GM23338 (cell line): ENCODE measurements around the gene SERTAD1. TPM values are rescaled to one million over a fixed set of nuclear protein-coding genes. Genes with fewer than 3 reads are reported as not detected.

Experiments used
- ATAC-seq: fragments of 200-7000 bp; cut with Tn5 transposase; 3 replicates; pipeline ENCODE4 v1.9.1; 2020
- DNase-seq: peaks from one replicate; pipeline ENCODE4 v3.0.0-alpha.2; 2015; ENCODE audit warnings: low spot score
- H2AFZ ChIP-seq: fragments of 200-600 bp; sonication (generic); 2 replicates; pipeline ENCODE4 v1.8.0; 2016; ENCODE audit warnings: antibody characterized with exemption, mild to moderate bottlenecking, moderate library complexity
- H3F3A ChIP-seq: fragments of 200-600 bp; sonication (generic); replicated peaks from 2 replicates; pipeline ENCODE4 v1.8.0; 2017; ENCODE audit warnings: antibody characterized with exemption, mixed run types, low read depth
- H3K27ac ChIP-seq: fragments of 200-600 bp; sonication (generic); 2 replicates; pipeline ENCODE4 v1.6.1; 2016; ENCODE audit warnings: low read depth
- H3K27me3 ChIP-seq: fragments of 200-600 bp; sonication (generic); 2 replicates; pipeline ENCODE4 v1.8.0; 2016; ENCODE audit warnings: mild to moderate bottlenecking, mixed run types, moderate library complexity; ENCODE audit not compliant: insufficient read depth
- H3K36me3 ChIP-seq: fragments of 200-600 bp; sonication (generic); 2 replicates; pipeline ENCODE4 v1.8.0; 2016; ENCODE audit warnings: mild to moderate bottlenecking; ENCODE audit not compliant: insufficient read depth
- H3K4me1 ChIP-seq: fragments of 200-600 bp; sonication (generic); 2 replicates; pipeline ENCODE4 v1.8.0; 2016; ENCODE audit warnings: mild to moderate bottlenecking, moderate library complexity; ENCODE audit not compliant: insufficient read depth
- H3K4me2 ChIP-seq: fragments of 200-600 bp; sonication (generic); 2 replicates; pipeline ENCODE4 v1.7.1; 2017; ENCODE audit warnings: mixed run types
- H3K4me3 ChIP-seq: fragments of 200-600 bp; sonication (generic); 2 replicates; pipeline ENCODE4 v1.6.1; 2016; ENCODE audit warnings: mixed run types
- H3K79me2 ChIP-seq: fragments of 200-600 bp; sonication (generic); replicated peaks from 2 replicates; pipeline ENCODE4 v1.8.0; 2017; ENCODE audit warnings: mild to moderate bottlenecking; ENCODE audit not compliant: insufficient read depth
- H3K9me2 ChIP-seq: fragments of 200-600 bp; sonication (generic); 2 replicates; pipeline ENCODE4 v1.8.0; 2017; ENCODE audit not compliant: insufficient read depth
- H4K20me1 ChIP-seq: fragments of 200-600 bp; sonication (generic); replicated peaks from 2 replicates; pipeline ENCODE4 v1.8.0; 2017; ENCODE audit warnings: mild to moderate bottlenecking; ENCODE audit not compliant: insufficient read depth
- H3K27ac Mint-ChIP-seq: 2 replicates; pipeline ENCODE4 v1.8.0; 2020; ENCODE audit warnings: inconsistent platforms, mild to moderate bottlenecking, moderate library complexity, mixed read lengths
- H3K27me3 Mint-ChIP-seq: 3 replicates; pipeline ENCODE4 v1.8.0; 2022; ENCODE audit warnings: low read depth, mild to moderate bottlenecking, moderate library complexity, mixed read lengths, inconsistent platforms; ENCODE audit not compliant: insufficient read depth, poor library complexity
- H3K36me3 Mint-ChIP-seq: 3 replicates; pipeline ENCODE4 v1.8.0; 2021; ENCODE audit warnings: low read depth, mild to moderate bottlenecking, inconsistent platforms, moderate library complexity, mixed read lengths
- H3K4me1 Mint-ChIP-seq: 3 replicates; pipeline ENCODE4 v1.8.0; 2020; ENCODE audit warnings: mild to moderate bottlenecking, inconsistent platforms, mixed read lengths
- H3K4me3 Mint-ChIP-seq: 3 replicates; pipeline ENCODE4 v1.8.0; 2021; ENCODE audit warnings: moderate library complexity, mild to moderate bottlenecking, inconsistent platforms, mixed read lengths
- H3K9me3 Mint-ChIP-seq: 3 replicates; pipeline ENCODE4 v1.8.0; 2020; ENCODE audit warnings: moderate library complexity, mild to moderate bottlenecking, inconsistent platforms, mixed read lengths
- ETS1 ChIP-seq: IDR thresholded peaks from 2 replicates; pipeline ENCODE4 v1.6.1; 2016; ENCODE audit warnings: antibody characterized with exemption
- EZH2 ChIP-seq: fragments of 200-600 bp; sonication (generic); IDR thresholded peaks from one replicate; pipeline ENCODE4 v1.8.0; 2017; ENCODE audit warnings: antibody characterized with exemption, mild to moderate bottlenecking, low read depth; ENCODE audit not compliant: unreplicated experiment
- EZH2phosphoT487 ChIP-seq: fragments of 200-600 bp; sonication (generic); IDR thresholded peaks from one replicate; pipeline ENCODE4 v1.8.1; 2018; ENCODE audit warnings: antibody characterized with exemption; ENCODE audit not compliant: unreplicated experiment
- JUNB ChIP-seq: IDR thresholded peaks from one replicate; pipeline ENCODE4 v1.6.1; 2016; ENCODE audit warnings: antibody characterized with exemption; ENCODE audit not compliant: unreplicated experiment
- NANOG ChIP-seq: IDR thresholded peaks from 2 replicates; pipeline ENCODE4 v1.6.1; 2016; ENCODE audit warnings: antibody characterized with exemption, borderline replicate concordance
- POLR2AphosphoS5 ChIP-seq: IDR thresholded peaks from 2 replicates; pipeline ENCODE4 v1.6.1; 2016; ENCODE audit warnings: antibody characterized with exemption, low read depth
- REST ChIP-seq: IDR thresholded peaks from one replicate; pipeline ENCODE4 v1.6.1; 2018; ENCODE audit warnings: antibody characterized with exemption; ENCODE audit not compliant: unreplicated experiment
- STAT1 ChIP-seq: IDR thresholded peaks from one replicate; pipeline ENCODE4 v1.6.1; 2016; ENCODE audit warnings: antibody characterized with exemption; ENCODE audit not compliant: unreplicated experiment
- ZNF114 ChIP-seq: fragments of 250-450 bp; sonication (Bioruptor Pico); IDR thresholded peaks from 2 replicates; pipeline ENCODE4 v1.5.0; 2020; ENCODE audit warnings: mild to moderate bottlenecking, moderate library complexity
- ZNF331 ChIP-seq: fragments of 250-450 bp; sonication (Bioruptor Pico); IDR thresholded peaks from 2 replicates; pipeline ENCODE4 v1.5.0; 2020; ENCODE audit warnings: low read depth, mild to moderate bottlenecking, moderate library complexity
- polyA plus RNA-seq: library from polyadenylated mRNA; unstranded; fragments of >200 nt; fragmentation: Nextera tagmentation; extraction: Ambion mirVana; gene quantifications from 2 replicates; pipeline ENCODE4 v1.2.1, GENCODE V29; 2016
- total RNA-seq: library from RNA; depleted of rRNA; stranded (reverse); fragments of >200 nt; shearing (Covaris generic); gene quantifications from 2 replicates; pipeline ENCODE4 v1.2.3, GENCODE V29; 2014

The SERTAD1 gene
- total and polyA plus RNA-seq, 2 experiments from 2014 or later = 4.6 to 9.1 TPM

GRCh38 chr19:40388481-40388880 lies 37.3 kb downstream of the SERTAD1 start (continued):
- TF ChIP-seq REST = no peak

GRCh38 chr19:40387155-40387554 lies 38.6 kb downstream of the SERTAD1 start:
- Histone ChIP-seq H3K27ac (no peak overlapping the region), H4K20me1 (no peaks in the 10 kb centered on the region), H3K4me2 (no peak overlapping the region), H3K27me3 (no peaks in the 10 kb centered on the region), H2AFZ (no peak overlapping the region), H3K4me1 (no peaks in the 10 kb centered on the region; the same call in 1 of the 2 replicates), H3K79me2 (no peaks in the 10 kb centered on the region), H3F3A (no peaks in the 10 kb centered on the region), H3K9me2 (no peaks in the 10 kb centered on the region), H3K36me3 (no peaks in the 10 kb centered on the region), H3K4me3 (no peak overlapping the region)
- DNase-seq = no peak
- no peaks in the 10 kb centered on the region for H3K9me3 Mint-ChIP-seq
- H3K27ac Mint-ChIP-seq = no peak overlapping the region
- ATAC-seq = no peak
- no peaks in the 10 kb centered on the region for H3K36me3 Mint-ChIP-seq
- peaks cover 10% of the 10 kb centered on the region; the same call in 2 of the 3 replicates for H3K4me1 Mint-ChIP-seq
- no peak for TF ChIP-seq STAT1
- TF ChIP-seq ZNF331 = no peak
- TF ChIP-seq POLR2AphosphoS5 = no peak
- no peak for TF ChIP-seq ETS1
- TF ChIP-seq NANOG = no peak
- TF ChIP-seq ZNF114 (CRISPR knock-in tag) = no peak
- TF ChIP-seq JUNB = no peak
- TF ChIP-seq EZH2 = no peak
- TF ChIP-seq EZH2phosphoT487 = no peak
- TF ChIP-seq REST = no peak
- H3K27me3 Mint-ChIP-seq = peaks cover 16% of the 10 kb centered on the region
- no peak overlapping the region for H3K4me3 Mint-ChIP-seq
